Suprapubic skin (tissue), 3 donors: ENCODE results near the gene USF3.

Experiments used
- EP300 ChIP-seq: sonication (generic); formaldehyde crosslinking; IDR thresholded peaks from one replicate; pipeline ENCODE4 v1.6.1; 2017; ENCODE audit warnings: antibody characterized with exemption
- TF ChIP-seq, protein P1 (sequence below), 2 donors: fragments of 200-600 bp in 1 of 2; fragments of 450-650 bp in 1 of 2; sonication (generic) in 1 of 2; IDR thresholded peaks; one replicate each; pipeline ENCODE4 v1.5.1; 2016 to 2019; ENCODE audit warnings: antibody characterized with exemption in 2 of 2, mild to moderate bottlenecking in 1 of 2, moderate library complexity in 1 of 2

DNA sequence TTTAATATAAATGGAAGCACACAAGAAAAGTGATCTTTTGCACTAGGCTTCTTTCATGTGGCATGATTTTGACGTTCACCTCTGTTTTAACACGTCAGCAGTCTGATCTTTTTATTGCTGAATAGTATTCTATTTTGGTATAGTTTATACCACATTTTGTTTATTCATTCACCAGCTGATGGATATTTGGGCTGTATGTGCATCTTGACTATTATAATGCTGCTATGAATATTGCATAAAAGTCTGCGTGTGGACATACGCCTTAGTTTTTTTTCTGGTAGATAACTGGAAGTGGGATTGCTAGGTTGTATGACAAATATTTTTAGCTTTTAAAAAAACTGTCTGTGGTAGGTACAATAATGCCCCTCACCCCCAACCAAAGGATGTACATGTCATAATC lies 35.3 kb upstream of the USF3 start:
- TF ChIP-seq, protein P1, sequence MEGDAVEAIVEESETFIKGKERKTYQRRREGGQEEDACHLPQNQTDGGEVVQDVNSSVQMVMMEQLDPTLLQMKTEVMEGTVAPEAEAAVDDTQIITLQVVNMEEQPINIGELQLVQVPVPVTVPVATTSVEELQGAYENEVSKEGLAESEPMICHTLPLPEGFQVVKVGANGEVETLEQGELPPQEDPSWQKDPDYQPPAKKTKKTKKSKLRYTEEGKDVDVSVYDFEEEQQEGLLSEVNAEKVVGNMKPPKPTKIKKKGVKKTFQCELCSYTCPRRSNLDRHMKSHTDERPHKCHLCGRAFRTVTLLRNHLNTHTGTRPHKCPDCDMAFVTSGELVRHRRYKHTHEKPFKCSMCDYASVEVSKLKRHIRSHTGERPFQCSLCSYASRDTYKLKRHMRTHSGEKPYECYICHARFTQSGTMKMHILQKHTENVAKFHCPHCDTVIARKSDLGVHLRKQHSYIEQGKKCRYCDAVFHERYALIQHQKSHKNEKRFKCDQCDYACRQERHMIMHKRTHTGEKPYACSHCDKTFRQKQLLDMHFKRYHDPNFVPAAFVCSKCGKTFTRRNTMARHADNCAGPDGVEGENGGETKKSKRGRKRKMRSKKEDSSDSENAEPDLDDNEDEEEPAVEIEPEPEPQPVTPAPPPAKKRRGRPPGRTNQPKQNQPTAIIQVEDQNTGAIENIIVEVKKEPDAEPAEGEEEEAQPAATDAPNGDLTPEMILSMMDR (IDR thresholded peaks at IDR 0.05), result no peak
- TF ChIP-seq EP300, result no peak
